ENCODE results near the gene MMP26. TPM values are rescaled to one million over a fixed set of nuclear protein-coding genes. Genes with fewer than 3 reads are reported as not detected.
"Not testable (repeated sequence)": the region's sequence is repeated elsewhere in the genome, so short reads cannot be mapped to it uniquely, and the experiment has no call there.

The MMP26 gene
- total and polyA plus RNA-seq, 7 donors = not detected

DNA sequence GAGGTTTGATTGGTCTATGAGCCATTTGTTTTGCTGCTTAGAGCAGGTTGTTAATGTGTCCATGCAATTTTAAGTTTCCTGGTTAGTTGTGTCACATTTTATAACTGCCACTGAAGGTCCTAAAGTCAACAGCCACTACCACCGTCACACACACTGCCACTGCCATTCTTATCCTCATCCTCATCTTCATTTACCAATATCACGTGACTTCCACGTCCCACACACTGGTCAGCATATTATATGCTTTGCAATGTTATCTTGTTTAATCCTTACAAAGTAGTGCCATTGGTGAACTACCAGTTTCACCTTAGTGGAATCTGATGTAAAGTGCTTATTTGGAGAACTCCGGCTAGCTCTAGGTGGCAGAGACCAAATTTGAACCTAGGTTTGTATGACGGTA lies 9.7 kb downstream of the MMP26 start:
- no peaks in the 10 kb centered on the region for H3K36me3 ChIP-seq
- intact Hi-C loops (cut with DNase I) = no loop called here
- H3K4me3 ChIP-seq = no peak overlapping the region
- H3K4me1 ChIP-seq = peaks cover 2 to 18% (median 13%) of the 10 kb centered on the region in 4 donors
- no peak for DNase-seq
- no peak overlapping the region for H3K27ac ChIP-seq
- 48 to 81% methylated on average over 5 of the region's 5 CpGs for WGBS, 2 donors
- no peaks in the 10 kb centered on the region for H3K9me3 ChIP-seq
- TF ChIP-seq POLR2AphosphoS5 (IDR thresholded peaks at IDR 0.05) = no peak
- TF ChIP-seq, protein P1, sequence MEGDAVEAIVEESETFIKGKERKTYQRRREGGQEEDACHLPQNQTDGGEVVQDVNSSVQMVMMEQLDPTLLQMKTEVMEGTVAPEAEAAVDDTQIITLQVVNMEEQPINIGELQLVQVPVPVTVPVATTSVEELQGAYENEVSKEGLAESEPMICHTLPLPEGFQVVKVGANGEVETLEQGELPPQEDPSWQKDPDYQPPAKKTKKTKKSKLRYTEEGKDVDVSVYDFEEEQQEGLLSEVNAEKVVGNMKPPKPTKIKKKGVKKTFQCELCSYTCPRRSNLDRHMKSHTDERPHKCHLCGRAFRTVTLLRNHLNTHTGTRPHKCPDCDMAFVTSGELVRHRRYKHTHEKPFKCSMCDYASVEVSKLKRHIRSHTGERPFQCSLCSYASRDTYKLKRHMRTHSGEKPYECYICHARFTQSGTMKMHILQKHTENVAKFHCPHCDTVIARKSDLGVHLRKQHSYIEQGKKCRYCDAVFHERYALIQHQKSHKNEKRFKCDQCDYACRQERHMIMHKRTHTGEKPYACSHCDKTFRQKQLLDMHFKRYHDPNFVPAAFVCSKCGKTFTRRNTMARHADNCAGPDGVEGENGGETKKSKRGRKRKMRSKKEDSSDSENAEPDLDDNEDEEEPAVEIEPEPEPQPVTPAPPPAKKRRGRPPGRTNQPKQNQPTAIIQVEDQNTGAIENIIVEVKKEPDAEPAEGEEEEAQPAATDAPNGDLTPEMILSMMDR (IDR thresholded peaks at IDR 0.05) = no peak
- H3K27me3 ChIP-seq = no peaks in the 10 kb centered on the region

DNA sequence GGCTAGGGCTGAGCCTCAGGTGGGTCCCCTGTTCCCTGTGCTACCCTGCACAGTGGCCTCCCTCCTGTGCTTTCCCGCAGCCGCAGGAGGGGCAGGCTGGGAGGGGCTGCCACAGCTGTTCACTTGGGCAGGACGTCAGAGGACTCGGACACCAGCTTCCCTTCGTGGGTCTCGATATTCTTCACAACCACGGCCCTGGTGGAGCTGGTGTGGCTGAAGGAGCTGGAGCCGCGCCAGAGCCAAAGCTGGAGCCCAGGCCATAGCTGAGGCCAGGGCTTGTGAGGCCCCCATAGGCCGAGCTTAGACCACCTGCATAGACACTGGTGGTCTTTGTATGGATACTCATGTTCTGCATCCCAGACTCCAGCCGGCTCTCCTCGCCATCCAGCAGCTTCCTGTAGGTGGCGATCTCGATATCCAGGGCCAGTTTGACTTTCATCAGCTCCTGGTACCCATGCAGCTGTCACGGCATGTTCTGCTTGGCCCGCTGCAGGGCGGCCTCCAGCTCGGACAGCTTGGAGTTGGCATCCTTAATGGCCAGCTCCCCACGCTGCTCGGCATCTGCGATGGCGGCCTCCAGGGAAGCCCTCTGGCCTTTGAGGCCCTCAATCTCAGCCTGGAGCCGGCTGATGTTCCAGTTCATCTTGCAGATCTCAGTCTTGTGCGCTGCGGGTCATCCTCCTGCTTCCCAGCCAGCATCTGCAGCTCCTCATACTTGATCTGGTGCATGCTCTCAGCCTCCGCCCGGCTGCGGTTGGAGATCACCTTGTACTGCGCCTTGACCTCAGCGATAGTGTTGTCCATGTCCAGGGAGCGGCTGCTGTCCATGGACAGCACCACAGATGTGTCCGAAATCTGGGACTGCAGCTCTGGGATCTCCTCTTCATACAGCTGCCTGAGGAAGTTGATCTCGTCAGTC lies 18.3 kb downstream of the MMP26 start:
- intact Hi-C loops (cut with DNase I); H3K4me3 ChIP-seq; H3K4me1 ChIP-seq; DNase-seq; H3K27ac ChIP-seq; H3K27me3 ChIP-seq; H3K36me3 ChIP-seq; H3K9me3 ChIP-seq: not testable (repeated sequence)
- 90 to 92% methylated on average over 33 of the region's 33 CpGs for WGBS, 2 donors

DNA sequence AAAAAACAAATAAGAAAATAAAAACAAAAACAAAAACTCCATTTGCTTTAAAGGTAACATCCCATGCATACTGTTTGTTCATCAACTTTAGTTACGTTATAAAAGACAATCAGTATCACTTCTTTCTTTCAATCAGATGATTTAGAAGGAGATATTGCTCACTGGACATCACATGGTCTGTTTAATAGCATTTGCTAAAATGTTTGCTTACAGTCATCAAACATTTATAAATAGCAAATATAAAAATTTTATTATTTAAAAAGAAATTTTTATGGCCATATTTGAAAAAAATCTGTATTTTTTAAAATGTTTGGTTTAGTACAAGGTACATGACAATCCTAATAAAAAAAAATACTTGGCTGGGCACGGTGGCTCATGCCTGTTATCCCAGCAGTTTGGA lies 22.6 kb downstream of the MMP26 start:
- 75 to 95% methylated on average over 2 of the region's 2 CpGs for WGBS, 2 donors
- Histone ChIP-seq H3K9me3 (no peaks in the 10 kb centered on the region), H3K4me3 (no peak overlapping the region), H3K27ac (no peak overlapping the region), H3K36me3 (no peaks in the 10 kb centered on the region), H3K4me1 (no peaks in the 10 kb centered on the region), H3K27me3 (no peaks in the 10 kb centered on the region)
- intact Hi-C loops (cut with DNase I) = no loop called here
- TF ChIP-seq EP300 (IDR thresholded peaks at IDR 0.05) (no peak), POLR2A (IDR thresholded peaks at IDR 0.05) (no peak)
- no peak for DNase-seq

DNA sequence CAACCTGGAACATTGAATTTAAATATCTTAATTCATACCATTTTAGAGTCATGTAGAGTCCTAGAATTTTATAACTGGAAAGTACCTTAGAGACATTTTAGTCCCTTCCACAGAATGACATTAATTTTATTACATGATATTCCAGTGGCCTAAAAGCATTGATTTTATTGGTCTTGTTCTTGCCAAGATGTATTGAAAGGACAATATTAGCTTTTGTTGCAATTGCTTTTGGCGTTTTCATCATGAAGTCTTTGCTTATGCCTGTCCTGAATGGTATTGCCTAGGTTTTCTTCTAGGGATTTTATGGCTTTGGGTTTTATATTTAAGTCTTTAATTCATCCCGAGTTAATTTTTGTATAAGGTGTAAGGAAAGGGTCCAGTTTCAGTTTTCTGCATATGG lies 36.2 kb downstream of the MMP26 start:
- Histone ChIP-seq H3K27ac (no peak overlapping the region), H3K36me3 (no peaks in the 10 kb centered on the region), H3K4me1 (no peaks in the 10 kb centered on the region), H3K4me3 (no peak overlapping the region), H3K27me3 (no peaks in the 10 kb centered on the region), H3K9me3 (no peaks in the 10 kb centered on the region)
- intact Hi-C loops (cut with DNase I) = no loop called here
- DNase-seq = no peak
- WGBS, 2 donors = 21 to 67% methylated on average over 2 of the region's 2 CpGs
- TF ChIP-seq POLR2A (IDR thresholded peaks at IDR 0.05) (no peak), POLR2AphosphoS5 (IDR thresholded peaks at IDR 0.05) (no peak), EP300 (IDR thresholded peaks at IDR 0.05) (no peak)
- TF ChIP-seq, protein P1 (IDR thresholded peaks at IDR 0.05) = no peak

DNA sequence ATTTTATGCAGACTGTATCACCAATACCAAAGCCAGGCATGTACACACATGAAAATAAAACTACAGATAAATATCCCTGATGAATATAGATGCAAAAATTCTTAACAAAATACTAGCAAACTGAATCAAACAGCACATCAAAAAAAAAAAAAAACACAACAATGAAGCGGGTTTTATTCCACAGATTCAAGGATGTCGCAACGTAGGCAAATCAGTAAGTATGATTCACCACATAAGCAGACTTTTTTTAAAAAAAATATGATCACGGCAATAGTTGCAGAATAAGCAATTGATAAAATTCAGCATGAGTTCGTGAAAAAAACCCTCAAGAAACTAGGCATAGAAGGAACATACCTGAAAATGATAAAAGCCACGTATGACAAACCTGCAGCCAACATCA lies 43.9 kb downstream of the MMP26 start:
- Histone ChIP-seq H3K27ac (no peak overlapping the region), H3K27me3 (no peaks in the 10 kb centered on the region), H3K4me1 (no peaks in the 10 kb centered on the region), H3K4me3 (no peak overlapping the region), H3K9me3 (no peaks in the 10 kb centered on the region), H3K36me3 (no peaks in the 10 kb centered on the region)
- WGBS, 2 donors = 74 to 85% methylated on average over 6 of the region's 6 CpGs
- no peak for TF ChIP-seq EP300 (IDR thresholded peaks at IDR 0.05)
- no peak for TF ChIP-seq POLR2AphosphoS5 (IDR thresholded peaks at IDR 0.05)
- TF ChIP-seq, protein P1 (IDR thresholded peaks at IDR 0.05) = no peak
- TF ChIP-seq POLR2A (IDR thresholded peaks at IDR 0.05) = no peak
- intact Hi-C loops (cut with DNase I) = no loop called here
- no peak for DNase-seq

DNA sequence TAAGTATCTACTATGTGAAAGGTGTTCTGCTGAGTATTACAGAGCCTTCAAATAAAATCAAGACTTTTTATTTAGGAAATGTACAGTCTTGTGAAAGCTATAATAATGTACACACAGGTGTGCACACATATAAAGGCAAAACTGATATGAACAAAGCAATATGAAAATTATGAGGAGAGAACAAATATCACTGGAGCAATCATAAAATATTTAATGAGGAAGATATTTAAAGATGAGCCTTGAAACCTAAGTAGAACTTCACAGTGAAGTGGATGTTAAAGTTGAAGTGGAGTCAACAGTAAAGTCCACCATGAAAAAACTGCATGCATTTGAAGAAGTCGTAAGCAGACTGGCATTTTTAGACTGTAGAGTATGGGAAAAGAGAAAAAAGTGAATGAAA lies 46.6 kb downstream of the MMP26 start:
- intact Hi-C loops (cut with DNase I) = no loop called here
- WGBS, 2 donors = 52 to 73% methylated on average over 1 of the region's 1 CpG
- TF ChIP-seq, protein P1 (IDR thresholded peaks at IDR 0.05) = no peak
- TF ChIP-seq POLR2AphosphoS5 (IDR thresholded peaks at IDR 0.05) (no peak), POLR2A (IDR thresholded peaks at IDR 0.05) (no peak), EP300 (IDR thresholded peaks at IDR 0.05) (no peak)
- H3K9me3 ChIP-seq = no peaks in the 10 kb centered on the region
- no peaks in the 10 kb centered on the region for H3K4me1 ChIP-seq
- H3K27ac ChIP-seq = no peak overlapping the region
- no peaks in the 10 kb centered on the region for H3K27me3 ChIP-seq
- no peak overlapping the region for H3K4me3 ChIP-seq
- no peaks in the 10 kb centered on the region for H3K36me3 ChIP-seq
- DNase-seq = no peak

All from sigmoid colon (tissue), 7 donors.